SU-DHL-6 (cell line): ENCODE measurements around the gene CLDN5.

Experiments used
- EZH2phosphoT487 ChIP-seq: fragments of 200-600 bp; sonication (generic), shearing (Covaris generic); conservative IDR thresholded peaks from 2 replicates; pipeline ENCODE4 v1.6.1; 2018; ENCODE audit warnings: mild to moderate bottlenecking, antibody characterized with exemption, low read length, moderate library complexity, mixed read lengths
- TF ChIP-seq, protein P1 (sequence below): fragments of 200-600 bp; sonication (generic); IDR thresholded peaks from one replicate; pipeline ENCODE4 v1.5.1; 2017; ENCODE audit warnings: antibody characterized with exemption, mild to moderate bottlenecking, low read length, moderate library complexity; ENCODE audit not compliant: insufficient read depth, poor library complexity, severe bottlenecking

DNA sequence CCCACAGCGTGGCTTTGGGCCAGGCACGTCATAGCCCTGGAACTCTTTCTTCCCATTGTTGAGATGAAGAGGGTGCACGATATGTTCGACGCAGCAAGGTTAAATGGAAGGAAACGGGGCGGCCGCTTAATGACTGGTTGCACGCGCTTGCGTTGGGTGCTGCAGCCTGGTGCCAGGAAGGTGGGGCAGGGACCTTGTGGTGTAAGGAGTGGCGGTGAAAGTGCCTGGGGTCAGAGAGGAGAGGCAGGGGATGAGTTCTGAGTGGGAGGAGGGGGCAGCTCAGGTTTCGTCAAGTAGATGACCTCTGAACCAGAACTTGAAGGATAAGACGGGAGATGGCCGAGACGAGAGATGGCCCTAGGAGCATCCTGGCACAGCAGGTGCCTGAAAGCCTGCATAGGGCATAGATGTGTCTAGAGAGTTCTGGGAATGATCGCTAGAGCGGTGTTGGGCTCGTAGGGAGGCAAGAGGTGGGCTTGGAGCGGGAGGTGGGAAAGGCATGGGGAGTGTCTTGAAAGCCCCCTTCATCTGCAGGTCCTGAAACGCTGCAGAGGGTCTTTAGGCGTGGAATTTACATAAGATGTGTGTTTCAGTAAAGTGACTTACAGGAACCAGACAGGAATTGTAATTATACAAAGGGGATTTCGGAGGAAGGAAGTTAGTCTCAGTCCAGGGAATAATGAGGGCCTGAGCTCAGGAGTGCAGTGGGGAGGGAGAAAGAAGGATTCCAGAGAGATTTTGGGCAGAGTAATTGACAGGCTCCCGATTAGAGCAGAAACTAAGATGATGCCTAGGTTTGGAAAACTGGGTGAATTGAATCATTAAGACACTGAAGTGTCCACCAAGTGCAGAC, 43.2 kb upstream of the CLDN5 start:
- TF ChIP-seq, protein P1, sequence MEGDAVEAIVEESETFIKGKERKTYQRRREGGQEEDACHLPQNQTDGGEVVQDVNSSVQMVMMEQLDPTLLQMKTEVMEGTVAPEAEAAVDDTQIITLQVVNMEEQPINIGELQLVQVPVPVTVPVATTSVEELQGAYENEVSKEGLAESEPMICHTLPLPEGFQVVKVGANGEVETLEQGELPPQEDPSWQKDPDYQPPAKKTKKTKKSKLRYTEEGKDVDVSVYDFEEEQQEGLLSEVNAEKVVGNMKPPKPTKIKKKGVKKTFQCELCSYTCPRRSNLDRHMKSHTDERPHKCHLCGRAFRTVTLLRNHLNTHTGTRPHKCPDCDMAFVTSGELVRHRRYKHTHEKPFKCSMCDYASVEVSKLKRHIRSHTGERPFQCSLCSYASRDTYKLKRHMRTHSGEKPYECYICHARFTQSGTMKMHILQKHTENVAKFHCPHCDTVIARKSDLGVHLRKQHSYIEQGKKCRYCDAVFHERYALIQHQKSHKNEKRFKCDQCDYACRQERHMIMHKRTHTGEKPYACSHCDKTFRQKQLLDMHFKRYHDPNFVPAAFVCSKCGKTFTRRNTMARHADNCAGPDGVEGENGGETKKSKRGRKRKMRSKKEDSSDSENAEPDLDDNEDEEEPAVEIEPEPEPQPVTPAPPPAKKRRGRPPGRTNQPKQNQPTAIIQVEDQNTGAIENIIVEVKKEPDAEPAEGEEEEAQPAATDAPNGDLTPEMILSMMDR, result no peak
- no peak for TF ChIP-seq EZH2phosphoT487
